ENCODE results near the gene BTAF1. TPM values are rescaled to one million over a fixed set of nuclear protein-coding genes. Genes with fewer than 3 reads are reported as not detected.

Gene BTAF1
- polyA plus RNA-seq, 1 experiment: 13.9 TPM

DNA sequence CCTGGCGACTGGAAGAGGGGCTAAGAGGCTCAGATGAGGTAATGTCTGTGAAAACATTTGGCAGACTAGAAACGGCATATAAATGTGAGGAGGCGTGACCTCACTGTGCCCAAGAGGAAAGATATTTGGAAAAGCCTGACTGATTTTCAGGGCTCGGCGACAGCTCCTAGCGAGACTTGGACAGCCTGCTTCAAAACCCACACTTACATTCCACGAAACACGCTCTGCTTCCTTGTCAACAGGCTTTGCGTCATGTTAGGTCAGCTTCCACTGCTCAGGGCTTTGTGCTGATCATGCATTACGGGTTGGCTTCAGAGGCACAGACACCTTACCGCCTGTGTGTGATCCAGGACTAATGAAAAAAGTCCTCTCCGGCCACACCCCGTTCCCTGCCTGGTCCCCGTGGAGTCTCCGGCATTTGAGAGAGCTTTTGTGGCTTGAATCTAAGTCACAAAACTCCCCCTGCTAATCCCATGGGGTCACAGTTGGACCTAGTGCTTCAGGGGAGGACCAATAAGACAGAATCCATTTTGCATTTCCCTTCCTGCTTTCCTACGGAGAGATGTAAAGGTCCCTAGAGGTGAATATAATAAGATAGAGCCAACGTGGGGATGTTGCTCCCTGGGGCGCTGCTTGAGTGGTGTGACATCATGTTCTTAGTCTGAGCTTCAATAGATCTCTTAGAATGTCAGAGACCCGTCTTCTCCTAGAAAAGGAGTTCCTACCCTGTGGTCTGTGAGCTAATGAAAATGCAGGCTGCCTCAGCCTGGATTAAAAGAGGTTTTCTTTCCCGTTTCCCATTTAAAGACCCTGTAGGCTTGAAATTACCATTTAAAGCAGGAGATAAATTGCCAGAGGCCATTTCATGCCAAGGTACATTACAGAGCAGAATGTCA lies 39.8 kb upstream of the BTAF1 start:
- H3K4me3 ChIP-seq (ENCODE audit: low read depth, low read length): no peak overlapping the region
- ChIA-PET CTCF (interaction anchor here (1.1 to 1.3 kb wide), 4 partner anchors 13 to 30 kb away, joined by 3 to 4 read pairs (median 3); no protein-coding TSS in a partner anchor), POLR2A (interaction anchor here (0.7 kb wide), 1 partner anchor 204 kb away, joined by 5 read pairs; no protein-coding TSS in a partner anchor)
- no peaks in the 10 kb centered on the region for H3K36me3 ChIP-seq (ENCODE audit: control insufficient read depth, insufficient read depth, low read length)
- DNase-seq (ENCODE audit: low read depth): no peak
- H3K27me3 ChIP-seq (ENCODE audit: control insufficient read depth, insufficient read depth, low read length): no peaks in the 10 kb centered on the region
- TF ChIP-seq, protein P1, sequence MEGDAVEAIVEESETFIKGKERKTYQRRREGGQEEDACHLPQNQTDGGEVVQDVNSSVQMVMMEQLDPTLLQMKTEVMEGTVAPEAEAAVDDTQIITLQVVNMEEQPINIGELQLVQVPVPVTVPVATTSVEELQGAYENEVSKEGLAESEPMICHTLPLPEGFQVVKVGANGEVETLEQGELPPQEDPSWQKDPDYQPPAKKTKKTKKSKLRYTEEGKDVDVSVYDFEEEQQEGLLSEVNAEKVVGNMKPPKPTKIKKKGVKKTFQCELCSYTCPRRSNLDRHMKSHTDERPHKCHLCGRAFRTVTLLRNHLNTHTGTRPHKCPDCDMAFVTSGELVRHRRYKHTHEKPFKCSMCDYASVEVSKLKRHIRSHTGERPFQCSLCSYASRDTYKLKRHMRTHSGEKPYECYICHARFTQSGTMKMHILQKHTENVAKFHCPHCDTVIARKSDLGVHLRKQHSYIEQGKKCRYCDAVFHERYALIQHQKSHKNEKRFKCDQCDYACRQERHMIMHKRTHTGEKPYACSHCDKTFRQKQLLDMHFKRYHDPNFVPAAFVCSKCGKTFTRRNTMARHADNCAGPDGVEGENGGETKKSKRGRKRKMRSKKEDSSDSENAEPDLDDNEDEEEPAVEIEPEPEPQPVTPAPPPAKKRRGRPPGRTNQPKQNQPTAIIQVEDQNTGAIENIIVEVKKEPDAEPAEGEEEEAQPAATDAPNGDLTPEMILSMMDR (IDR thresholded peaks at IDR 0.05; ENCODE audit: insufficient read depth, low read depth, low read length): no peak

GRCh38 chr10:91884536-91884935 lies 39.0 kb upstream of the BTAF1 start:
- Histone ChIP-seq H3K4me3 (ENCODE audit: low read depth, low read length) (no peak overlapping the region), H3K36me3 (ENCODE audit: control insufficient read depth, insufficient read depth, low read length) (no peaks in the 10 kb centered on the region), H3K27me3 (ENCODE audit: control insufficient read depth, insufficient read depth, low read length) (no peaks in the 10 kb centered on the region)
- CTCF ChIA-PET: interaction anchor here (1.1 to 1.3 kb wide), 4 partner anchors 12 to 30 kb away, joined by 3 to 4 read pairs (median 3); no protein-coding TSS in a partner anchor
- POLR2A ChIA-PET: no interaction called here
- no peak for DNase-seq (ENCODE audit: low read depth)
- TF ChIP-seq, protein P1 (IDR thresholded peaks at IDR 0.05; ENCODE audit: insufficient read depth, low read depth, low read length): no peak

- H3K4me3 ChIP-seq (ENCODE audit: low read depth, low read length): no peak overlapping the region
- ChIA-PET POLR2A (no interaction called here), CTCF (interaction anchor here (1.1 to 1.3 kb wide), 2 partner anchors 23 to 29 kb away, joined by 3 read pairs; no protein-coding TSS in a partner anchor)
- H3K36me3 ChIP-seq (ENCODE audit: control insufficient read depth, insufficient read depth, low read length): no peaks in the 10 kb centered on the region
- no peaks in the 10 kb centered on the region for H3K27me3 ChIP-seq (ENCODE audit: control insufficient read depth, insufficient read depth, low read length)
- DNase-seq (ENCODE audit: low read depth): no peak
- TF ChIP-seq, protein P1 (IDR thresholded peaks at IDR 0.05; ENCODE audit: insufficient read depth, low read depth, low read length): no peak
These were observed 38.0 kb upstream of the BTAF1 start for GRCh38 chr10:91885362-91886079.

DNA sequence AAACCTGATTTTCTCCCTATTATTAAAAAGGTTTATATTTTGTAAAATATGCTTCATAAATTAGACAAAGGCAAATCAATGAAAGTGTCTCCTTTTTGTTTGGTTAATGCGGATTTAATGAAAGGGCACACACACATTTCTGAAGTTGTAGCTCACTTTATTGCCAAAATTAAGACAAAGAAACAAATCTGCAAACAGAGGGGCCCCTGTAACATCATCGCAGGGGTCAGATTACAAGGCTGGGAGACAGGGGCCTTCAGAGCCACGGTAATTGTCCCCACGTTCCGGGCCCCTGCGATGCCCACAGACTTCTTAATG lies 36.7 kb upstream of the BTAF1 start:
- Histone ChIP-seq H3K36me3 (ENCODE audit: control insufficient read depth, insufficient read depth, low read length) (no peaks in the 10 kb centered on the region), H3K4me3 (ENCODE audit: low read depth, low read length) (peak overlapping the region; percentile 48), H3K27me3 (ENCODE audit: control insufficient read depth, insufficient read depth, low read length) (no peaks in the 10 kb centered on the region)
- ChIA-PET CTCF (interaction anchor here (1.0 to 1.3 kb wide), 3 partner anchors 9 to 254 kb away, joined by 3 to 6 read pairs (median 3); partner anchors contain the start of gene PPP1R3C), POLR2A (no interaction called here)
- TF ChIP-seq, protein P1 (IDR thresholded peaks at IDR 0.05; ENCODE audit: insufficient read depth, low read depth, low read length): no peak
- no peak for DNase-seq (ENCODE audit: low read depth)
